ENCODE results near the gene MYT1.

DNA sequence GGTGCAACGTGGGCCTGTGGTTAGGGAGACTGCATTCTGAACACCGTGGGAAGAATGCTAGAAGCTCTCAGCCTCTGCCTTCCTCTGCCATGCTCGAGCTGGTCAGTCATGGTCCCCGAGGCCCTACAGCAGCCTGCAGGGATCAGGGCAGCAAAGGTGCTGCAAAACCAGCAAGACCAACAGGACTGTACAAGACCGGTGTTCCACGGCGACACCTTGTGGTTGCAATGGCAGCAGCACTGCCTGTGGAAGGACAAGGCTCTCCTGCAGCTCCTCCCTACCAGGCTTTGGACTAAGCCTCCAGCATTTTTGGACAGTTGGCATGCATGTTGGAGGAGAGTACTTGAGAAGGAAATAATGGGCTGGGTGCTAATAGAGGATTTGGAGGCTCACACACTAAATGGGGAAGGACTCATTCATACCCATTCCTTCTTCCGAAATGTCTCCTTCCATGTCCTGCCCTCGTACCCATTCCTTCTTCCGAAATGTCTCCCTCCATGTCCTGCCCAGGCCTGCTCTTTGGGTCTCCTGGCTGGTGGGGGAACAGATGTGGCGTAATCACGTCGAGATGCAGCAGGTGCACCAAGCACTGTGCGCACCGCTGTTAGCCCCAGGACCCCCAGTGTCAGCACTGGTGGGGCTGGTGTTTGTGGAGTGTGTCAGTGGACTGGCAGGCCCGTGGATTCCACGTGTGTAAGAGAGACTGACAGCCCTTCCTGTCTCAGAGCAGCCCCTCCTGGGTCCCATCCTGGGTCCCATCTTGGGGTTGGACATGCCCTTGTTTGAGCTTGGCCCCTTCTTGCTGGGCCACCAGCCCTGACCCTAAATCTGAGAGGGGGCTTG lies 18.6 kb upstream of the MYT1 start:
- TF ChIP-seq CTCF (IDR thresholded peaks at IDR 0.05) (no peak), POLR2A (IDR thresholded peaks at IDR 0.05) (no peak)

Measured in uterus (tissue), 2 donors.